Measurements from ENCODE around the gene TRPM7.

- TF ChIP-seq NFRKB (IDR thresholded peaks at IDR 0.05) (no peak), SP1 (IDR thresholded peaks at IDR 0.05) (no peak), FOXM1 (IDR thresholded peaks at IDR 0.05; ENCODE audit: borderline replicate concordance) (no peak), FOXA1 (IDR thresholded peaks at IDR 0.05) (no peak)
Measured at GRCh38 chr15:50613600-50613999, 73.0 kb downstream of the TRPM7 start.

All from HEK293T (cell line).